ENCODE data around the gene WIPF2.

DNA sequence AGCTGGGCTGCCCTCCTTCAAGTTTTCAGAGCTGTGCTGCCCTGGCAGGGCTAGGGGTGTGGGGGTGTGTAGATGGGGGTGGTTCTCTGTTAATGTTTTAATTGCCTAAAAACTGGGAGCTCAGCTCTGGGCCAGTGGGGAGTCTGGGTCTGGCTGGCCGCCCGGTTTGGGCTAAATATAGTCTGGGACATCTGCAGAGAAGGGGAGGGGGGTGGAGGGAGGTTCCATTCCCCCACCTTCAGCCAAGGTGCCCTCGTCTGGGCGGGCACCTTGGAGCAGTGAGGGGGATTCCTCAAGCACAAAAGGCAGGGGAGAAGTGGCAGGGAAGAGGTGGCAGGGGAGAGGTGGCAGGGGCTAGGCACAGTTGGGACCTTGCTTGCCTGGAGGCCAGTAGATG lies 102.9 kb downstream of the WIPF2 start:
- TF ChIP-seq POLR2AphosphoS5 (IDR thresholded peaks at IDR 0.05; ENCODE audit: low read depth, low read length) (no peak), FOXP2 (optimal IDR thresholded peaks at IDR 0.05; ENCODE audit: borderline replicate concordance, extremely low read depth, extremely low read length, insufficient read depth) (no peak)

Measured in PFSK-1 (cell line).